ENCODE data around the gene PIK3C2G.

PIK3C2G gene

DNA sequence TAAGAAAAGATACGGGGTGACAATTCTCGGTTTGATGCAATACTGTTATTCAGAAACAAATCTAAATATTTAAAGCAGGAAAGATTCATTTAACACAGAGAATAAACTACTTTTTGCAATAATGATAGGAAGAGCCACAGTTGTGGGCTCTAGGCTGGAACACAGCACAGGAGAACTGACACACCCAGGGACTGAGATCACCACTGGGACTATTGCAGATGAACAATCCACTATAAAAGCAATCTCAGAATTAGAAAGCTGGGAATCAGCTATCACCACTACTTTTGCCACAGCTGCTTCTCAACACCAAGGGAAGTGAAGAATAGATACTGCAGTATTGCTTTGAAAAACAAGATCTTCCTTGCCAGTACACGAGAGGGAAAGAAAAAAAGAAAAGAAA, 4.1 kb upstream of the PIK3C2G start:
- Histone ChIP-seq H3K27me3 (ENCODE audit: control insufficient read depth, insufficient read depth, low read length) (no peaks in the 10 kb centered on the region), H3K4me3 (ENCODE audit: low read depth, low read length) (no peak overlapping the region), H3K9ac (ENCODE audit: low read depth, low read length) (no peak overlapping the region), H3K36me3 (ENCODE audit: control insufficient read depth, insufficient read depth, low read length) (no peaks in the 10 kb centered on the region), H3K9me3 (ENCODE audit: control insufficient read depth, insufficient read depth, low read length) (no peaks in the 10 kb centered on the region), H3K4me1 (ENCODE audit: control insufficient read depth, insufficient read depth, low read length) (no peaks in the 10 kb centered on the region)

- Histone ChIP-seq H3K27me3 (ENCODE audit: control insufficient read depth, insufficient read depth, low read length) (no peaks in the 10 kb centered on the region), H3K36me3 (ENCODE audit: control insufficient read depth, insufficient read depth, low read length) (no peaks in the 10 kb centered on the region), H3K4me1 (ENCODE audit: control insufficient read depth, insufficient read depth, low read length) (no peaks in the 10 kb centered on the region), H3K9ac (ENCODE audit: low read depth, low read length) (no peak overlapping the region), H3K9me3 (ENCODE audit: control insufficient read depth, insufficient read depth, low read length) (no peaks in the 10 kb centered on the region), H3K4me3 (ENCODE audit: low read depth, low read length) (no peak overlapping the region)
These were observed 2.4 kb upstream of the PIK3C2G start for GRCh38 chr12:18258929-18259328.

- Histone ChIP-seq H3K4me1 (ENCODE audit: control insufficient read depth, insufficient read depth, low read length) (no peaks in the 10 kb centered on the region), H3K9ac (ENCODE audit: low read depth, low read length) (no peak overlapping the region), H3K4me3 (ENCODE audit: low read depth, low read length) (no peak overlapping the region), H3K27me3 (ENCODE audit: control insufficient read depth, insufficient read depth, low read length) (no peaks in the 10 kb centered on the region), H3K9me3 (ENCODE audit: control insufficient read depth, insufficient read depth, low read length) (no peaks in the 10 kb centered on the region), H3K36me3 (ENCODE audit: control insufficient read depth, insufficient read depth, low read length) (no peaks in the 10 kb centered on the region)
These were observed 1.2 kb upstream of the PIK3C2G start for GRCh38 chr12:18259906-18260682.

DNA sequence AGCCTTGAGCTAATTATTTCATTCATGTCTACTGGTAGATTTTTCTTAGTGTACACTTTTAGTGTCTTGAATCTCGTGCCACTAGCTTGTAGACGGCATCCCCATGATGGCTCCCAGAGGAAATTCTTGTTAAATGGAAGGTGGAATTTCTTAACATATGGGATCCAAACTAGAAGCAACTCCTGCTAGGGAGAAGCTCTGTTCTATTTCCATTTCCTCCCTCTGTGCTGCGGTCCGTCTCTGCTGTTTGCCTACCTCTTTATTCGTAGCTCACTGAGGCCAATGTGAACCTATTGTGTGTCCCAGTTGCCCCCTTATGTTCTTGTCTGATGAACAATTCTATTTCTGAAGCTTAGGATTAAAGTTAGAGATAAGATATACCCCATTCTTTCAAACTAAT, 588 bp downstream of the PIK3C2G start:
- Histone ChIP-seq H3K9me3 (ENCODE audit: control insufficient read depth, insufficient read depth, low read length) (no peaks in the 10 kb centered on the region), H3K4me3 (ENCODE audit: low read depth, low read length) (no peak overlapping the region), H3K36me3 (ENCODE audit: control insufficient read depth, insufficient read depth, low read length) (no peaks in the 10 kb centered on the region), H3K9ac (ENCODE audit: low read depth, low read length) (no peak overlapping the region), H3K4me1 (ENCODE audit: control insufficient read depth, insufficient read depth, low read length) (no peaks in the 10 kb centered on the region), H3K27me3 (ENCODE audit: control insufficient read depth, insufficient read depth, low read length) (no peaks in the 10 kb centered on the region)

GRCh38 chr12:18262514-18262913, 1.2 kb downstream of the PIK3C2G start:
- Histone ChIP-seq H3K27me3 (ENCODE audit: control insufficient read depth, insufficient read depth, low read length) (no peaks in the 10 kb centered on the region), H3K9ac (ENCODE audit: low read depth, low read length) (no peak overlapping the region), H3K4me3 (ENCODE audit: low read depth, low read length) (no peak overlapping the region), H3K4me1 (ENCODE audit: control insufficient read depth, insufficient read depth, low read length) (no peaks in the 10 kb centered on the region), H3K9me3 (ENCODE audit: control insufficient read depth, insufficient read depth, low read length) (no peaks in the 10 kb centered on the region), H3K36me3 (ENCODE audit: control insufficient read depth, insufficient read depth, low read length) (no peaks in the 10 kb centered on the region)

DNA sequence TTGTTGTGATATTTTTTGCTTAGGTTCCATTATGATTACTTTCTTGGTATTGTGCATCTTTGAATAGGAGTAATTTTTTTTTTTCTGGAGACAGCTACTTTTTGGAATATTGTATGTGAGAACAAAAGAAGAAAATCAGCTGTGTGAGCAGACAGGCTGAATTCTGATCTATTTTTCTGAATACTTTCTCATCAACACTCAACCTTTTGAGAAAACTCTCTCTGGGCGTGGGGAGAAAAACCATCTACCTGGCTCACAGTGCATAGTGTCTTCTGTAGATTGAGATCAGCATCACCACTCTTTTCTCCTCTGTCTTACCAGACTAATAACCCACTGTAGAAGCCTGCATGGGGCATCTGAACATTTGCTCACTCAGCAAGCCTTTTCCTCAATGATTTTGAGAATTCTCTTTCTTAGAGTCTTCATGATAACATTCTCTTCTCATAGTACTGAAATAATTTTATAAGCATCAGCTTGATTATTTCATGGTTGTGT, 3.3 kb downstream of the PIK3C2G start:
- no peaks in the 10 kb centered on the region for H3K4me1 ChIP-seq (ENCODE audit: control insufficient read depth, insufficient read depth, low read length)
- H3K36me3 ChIP-seq (ENCODE audit: control insufficient read depth, insufficient read depth, low read length) = no peaks in the 10 kb centered on the region
- H3K9me3 ChIP-seq (ENCODE audit: control insufficient read depth, insufficient read depth, low read length) = no peaks in the 10 kb centered on the region
- H3K9ac ChIP-seq (ENCODE audit: low read depth, low read length) = no peak overlapping the region
- no peaks in the 10 kb centered on the region for H3K27me3 ChIP-seq (ENCODE audit: control insufficient read depth, insufficient read depth, low read length)
- H3K4me3 ChIP-seq (ENCODE audit: low read depth, low read length) = no peak overlapping the region

- H3K4me3 ChIP-seq (ENCODE audit: low read depth, low read length) = no peak overlapping the region
- H3K36me3 ChIP-seq (ENCODE audit: control insufficient read depth, insufficient read depth, low read length) = no peaks in the 10 kb centered on the region
- H3K9ac ChIP-seq (ENCODE audit: low read depth, low read length) = no peak overlapping the region
- no peaks in the 10 kb centered on the region for H3K27me3 ChIP-seq (ENCODE audit: control insufficient read depth, insufficient read depth, low read length)
- H3K4me1 ChIP-seq (ENCODE audit: control insufficient read depth, insufficient read depth, low read length) = no peaks in the 10 kb centered on the region
- no peaks in the 10 kb centered on the region for H3K9me3 ChIP-seq (ENCODE audit: control insufficient read depth, insufficient read depth, low read length)
These were observed 6.2 kb downstream of the PIK3C2G start for GRCh38 chr12:18267427-18268099.

- Histone ChIP-seq H3K9ac (ENCODE audit: low read depth, low read length) (no peak overlapping the region), H3K4me1 (ENCODE audit: control insufficient read depth, insufficient read depth, low read length) (no peaks in the 10 kb centered on the region), H3K9me3 (ENCODE audit: control insufficient read depth, insufficient read depth, low read length) (no peaks in the 10 kb centered on the region), H3K4me3 (ENCODE audit: low read depth, low read length) (no peak overlapping the region), H3K27me3 (ENCODE audit: control insufficient read depth, insufficient read depth, low read length) (no peaks in the 10 kb centered on the region), H3K36me3 (ENCODE audit: control insufficient read depth, insufficient read depth, low read length) (no peaks in the 10 kb centered on the region)
These were observed 9.7 kb downstream of the PIK3C2G start for GRCh38 chr12:18270958-18271460.

- H3K9ac ChIP-seq (ENCODE audit: low read depth, low read length) = no peak overlapping the region
- H3K4me3 ChIP-seq (ENCODE audit: low read depth, low read length) = no peak overlapping the region
- H3K4me1 ChIP-seq (ENCODE audit: control insufficient read depth, insufficient read depth, low read length) = no peaks in the 10 kb centered on the region
- no peaks in the 10 kb centered on the region for H3K9me3 ChIP-seq (ENCODE audit: control insufficient read depth, insufficient read depth, low read length)
- no peaks in the 10 kb centered on the region for H3K36me3 ChIP-seq (ENCODE audit: control insufficient read depth, insufficient read depth, low read length)
- no peaks in the 10 kb centered on the region for H3K27me3 ChIP-seq (ENCODE audit: control insufficient read depth, insufficient read depth, low read length)
These were observed 14.7 kb downstream of the PIK3C2G start for GRCh38 chr12:18275981-18276380.

- H3K9ac ChIP-seq (ENCODE audit: low read depth, low read length) = no peak overlapping the region
- H3K36me3 ChIP-seq (ENCODE audit: control insufficient read depth, insufficient read depth, low read length) = no peaks in the 10 kb centered on the region
- H3K27me3 ChIP-seq (ENCODE audit: control insufficient read depth, insufficient read depth, low read length) = no peaks in the 10 kb centered on the region
- H3K9me3 ChIP-seq (ENCODE audit: control insufficient read depth, insufficient read depth, low read length) = no peaks in the 10 kb centered on the region
- no peaks in the 10 kb centered on the region for H3K4me1 ChIP-seq (ENCODE audit: control insufficient read depth, insufficient read depth, low read length)
- no peak overlapping the region for H3K4me3 ChIP-seq (ENCODE audit: low read depth, low read length)
These were observed 15.9 kb downstream of the PIK3C2G start for GRCh38 chr12:18277196-18277595.

GRCh38 chr12:18280728-18281127, 19.4 kb downstream of the PIK3C2G start:
- H3K9ac ChIP-seq (ENCODE audit: low read depth, low read length) = no peak overlapping the region
- H3K36me3 ChIP-seq (ENCODE audit: control insufficient read depth, insufficient read depth, low read length) = no peaks in the 10 kb centered on the region
- H3K9me3 ChIP-seq (ENCODE audit: control insufficient read depth, insufficient read depth, low read length) = no peaks in the 10 kb centered on the region
- H3K4me3 ChIP-seq (ENCODE audit: low read depth, low read length) = no peak overlapping the region
- H3K4me1 ChIP-seq (ENCODE audit: control insufficient read depth, insufficient read depth, low read length) = peaks cover 17% of the 10 kb centered on the region
- no peaks in the 10 kb centered on the region for H3K27me3 ChIP-seq (ENCODE audit: control insufficient read depth, insufficient read depth, low read length)

GRCh38 chr12:18281941-18282340, 20.6 kb downstream of the PIK3C2G start:
- H3K9ac ChIP-seq (ENCODE audit: low read depth, low read length) = no peak overlapping the region
- H3K9me3 ChIP-seq (ENCODE audit: control insufficient read depth, insufficient read depth, low read length) = no peaks in the 10 kb centered on the region
- H3K4me3 ChIP-seq (ENCODE audit: low read depth, low read length) = no peak overlapping the region

More at GRCh38 chr12:18281941-18282340, 20.6 kb downstream of the PIK3C2G start:
- no peaks in the 10 kb centered on the region for H3K36me3 ChIP-seq (ENCODE audit: control insufficient read depth, insufficient read depth, low read length)
- H3K27me3 ChIP-seq (ENCODE audit: control insufficient read depth, insufficient read depth, low read length) = no peaks in the 10 kb centered on the region
- H3K4me1 ChIP-seq (ENCODE audit: control insufficient read depth, insufficient read depth, low read length) = peaks cover 17% of the 10 kb centered on the region

Measured in iPS-15b (cell line).